GM19452 (cell line): ENCODE results near the gene AKT2.

Source experiments
- ATAC-seq: cut with Tn5 transposase; IDR thresholded peaks from one replicate; pipeline ENCODE4 v1.9.1; 2021; ENCODE audit not compliant: unreplicated experiment

Gene AKT2

GRCh38 chr19:40238775-40239174 lies 46.4 kb downstream of the AKT2 start:
- no peak for ATAC-seq

GRCh38 chr19:40237791-40238190 lies 47.4 kb downstream of the AKT2 start:
- ATAC-seq: no peak

- ATAC-seq: no peak
These were observed 48.8 kb downstream of the AKT2 start for GRCh38 chr19:40236366-40236765.

GRCh38 chr19:40236026-40236355 lies 49.2 kb downstream of the AKT2 start:
- no peak for ATAC-seq

- ATAC-seq: no peak
These were observed 49.7 kb downstream of the AKT2 start for GRCh38 chr19:40235238-40236025.

GRCh38 chr19:40234429-40235237 lies 50.5 kb downstream of the AKT2 start:
- ATAC-seq: no peak

- ATAC-seq: no peak
These were observed 51.2 kb downstream of the AKT2 start for GRCh38 chr19:40233811-40234389.

GRCh38 chr19:40232949-40233810 lies 52.0 kb downstream of the AKT2 start:
- ATAC-seq: no peak

GRCh38 chr19:40232479-40232878 lies 52.7 kb downstream of the AKT2 start:
- ATAC-seq: no peak

GRCh38 chr19:40231544-40232424 lies 53.4 kb downstream of the AKT2 start:
- ATAC-seq: no peak

GRCh38 chr19:40231057-40231456 lies 54.1 kb downstream of the AKT2 start:
- no peak for ATAC-seq

GRCh38 chr19:40229926-40230417 lies 55.2 kb downstream of the AKT2 start:
- ATAC-seq: no peak

GRCh38 chr19:40229484-40229883 lies 55.7 kb downstream of the AKT2 start:
- ATAC-seq: no peak

GRCh38 chr19:40228863-40229262 lies 56.3 kb downstream of the AKT2 start:
- ATAC-seq: no peak

- no peak for ATAC-seq
These were observed 56.8 kb downstream of the AKT2 start for GRCh38 chr19:40228346-40228745.

- no peak for ATAC-seq
These were observed 59.5 kb downstream of the AKT2 start for GRCh38 chr19:40225440-40226305.

GRCh38 chr19:40224342-40225150 lies 60.6 kb downstream of the AKT2 start:
- no peak for ATAC-seq

- ATAC-seq: no peak
These were observed 61.9 kb downstream of the AKT2 start for GRCh38 chr19:40223135-40223822.
